RWPE1 (cell line): Measurements from ENCODE around the gene PADI6.
A peak's percentile ranks its signal among the peaks of the same experiment; 100 is the strongest.

Experiments
- CTCF ChIA-PET: fragments of 350-600 bp; sonication (Branson Sonifier 250); formaldehyde crosslinking; extraction: SDS; loops from one replicate; lab custom pipeline; 2021; lab: Yijun Ruan, JAX
- POLR2A ChIA-PET: fragments of 400-600 bp; formaldehyde crosslinking; extraction: SDS; loops from one replicate; lab custom pipeline; 2020; ENCODE audit warnings: antibody characterized with exemption; ENCODE audit not compliant: low non-redundant PET; lab: Yijun Ruan, JAX
- DNase-seq: peaks from one replicate; pipeline ENCODE4 v3.0.0; 2012; ENCODE audit warnings: low spot score
- H3K27ac ChIP-seq: fragments of 450-650 bp; 2 replicates; pipeline ENCODE4 v1.5.1; 2017
- TF ChIP-seq, protein P1 (sequence below): fragments of 450-650 bp; conservative IDR thresholded peaks from 2 replicates; pipeline ENCODE4 v1.5.1; 2017; ENCODE audit warnings: low read depth, mild to moderate bottlenecking

The PADI6 gene

GRCh38 chr1:17416389-17416788, 44.4 kb downstream of the PADI6 start:
- CTCF ChIA-PET = no interaction called here
- TF ChIP-seq, protein P1, sequence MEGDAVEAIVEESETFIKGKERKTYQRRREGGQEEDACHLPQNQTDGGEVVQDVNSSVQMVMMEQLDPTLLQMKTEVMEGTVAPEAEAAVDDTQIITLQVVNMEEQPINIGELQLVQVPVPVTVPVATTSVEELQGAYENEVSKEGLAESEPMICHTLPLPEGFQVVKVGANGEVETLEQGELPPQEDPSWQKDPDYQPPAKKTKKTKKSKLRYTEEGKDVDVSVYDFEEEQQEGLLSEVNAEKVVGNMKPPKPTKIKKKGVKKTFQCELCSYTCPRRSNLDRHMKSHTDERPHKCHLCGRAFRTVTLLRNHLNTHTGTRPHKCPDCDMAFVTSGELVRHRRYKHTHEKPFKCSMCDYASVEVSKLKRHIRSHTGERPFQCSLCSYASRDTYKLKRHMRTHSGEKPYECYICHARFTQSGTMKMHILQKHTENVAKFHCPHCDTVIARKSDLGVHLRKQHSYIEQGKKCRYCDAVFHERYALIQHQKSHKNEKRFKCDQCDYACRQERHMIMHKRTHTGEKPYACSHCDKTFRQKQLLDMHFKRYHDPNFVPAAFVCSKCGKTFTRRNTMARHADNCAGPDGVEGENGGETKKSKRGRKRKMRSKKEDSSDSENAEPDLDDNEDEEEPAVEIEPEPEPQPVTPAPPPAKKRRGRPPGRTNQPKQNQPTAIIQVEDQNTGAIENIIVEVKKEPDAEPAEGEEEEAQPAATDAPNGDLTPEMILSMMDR = no peak
- POLR2A ChIA-PET = no interaction called here
- 0 out of 2 replicates have a peak overlapping the region, but pooled peaks have one; percentile 12 for H3K27ac ChIP-seq
- DNase-seq = no peak

DNA sequence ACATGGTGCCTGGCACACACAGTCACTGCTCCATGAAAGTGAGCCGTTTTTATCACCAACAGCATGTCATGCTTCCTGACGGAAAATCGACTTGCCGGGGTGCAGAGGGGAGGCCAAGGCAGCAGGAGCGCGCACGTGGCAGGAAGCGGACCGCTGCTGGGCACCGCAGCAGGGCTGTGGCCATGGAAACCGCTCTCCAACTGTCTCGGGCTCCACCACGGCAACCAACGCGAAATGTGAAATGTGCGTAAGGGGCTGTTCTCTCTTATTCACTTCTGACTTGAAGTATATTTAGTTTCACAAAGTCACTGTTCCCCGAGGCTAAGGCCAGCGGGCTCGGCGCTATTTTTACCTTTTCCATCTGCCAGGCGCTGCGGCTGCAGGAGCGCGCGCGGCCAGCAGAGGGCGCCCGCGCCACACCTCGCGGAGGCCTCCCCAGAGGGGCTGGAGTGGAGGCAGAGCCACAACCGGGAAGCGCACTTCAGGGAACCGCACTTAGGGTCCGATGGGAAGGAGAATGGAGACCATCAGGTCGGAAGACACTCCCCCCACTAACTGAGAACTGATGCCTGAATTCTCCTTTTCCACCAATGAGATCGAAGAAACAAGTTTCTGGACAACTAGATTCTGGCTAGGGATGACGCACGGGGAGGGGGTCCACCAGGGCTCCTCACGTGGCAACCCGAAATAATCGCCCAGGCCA, 47.8 kb downstream of the PADI6 start:
- TF ChIP-seq, protein P1 = peak; percentile 99
- H3K27ac ChIP-seq = no peak overlapping the region
- ChIA-PET POLR2A (no interaction called here), CTCF (interaction anchor here (0.6 kb wide), 2 partner anchors 55 to 72 kb away, joined by 3 read pairs; no protein-coding TSS in a partner anchor)
- peak; percentile 69 for DNase-seq

DNA sequence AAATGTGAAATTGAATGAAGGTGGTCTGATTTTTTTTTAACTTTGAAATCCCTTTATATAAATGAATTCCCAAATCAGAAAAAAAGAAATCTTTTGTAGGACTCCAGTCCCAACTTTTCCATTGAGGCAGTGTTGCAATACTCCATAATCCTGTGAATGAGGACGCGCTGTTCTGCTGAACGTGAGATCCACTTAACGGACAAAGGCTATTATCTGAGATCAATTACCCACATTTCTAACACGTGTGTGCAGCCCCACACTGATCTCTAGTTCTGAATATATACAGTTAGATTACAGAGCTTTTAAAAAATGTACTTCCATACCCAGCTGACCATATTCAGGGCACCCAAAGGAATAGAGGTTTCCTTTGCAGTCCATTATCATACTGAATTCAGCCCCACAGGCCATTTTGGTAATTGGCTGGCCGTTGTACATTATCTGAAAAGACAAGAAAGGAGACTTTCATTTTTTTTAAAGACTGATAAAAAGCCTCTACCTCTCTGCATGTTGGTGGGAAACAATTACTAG, 48.5 kb downstream of the PADI6 start:
- no peak overlapping the region for H3K27ac ChIP-seq
- no peak for DNase-seq
- TF ChIP-seq, protein P1 = no peak
- CTCF ChIA-PET = interaction anchor here (0.6 to 1.1 kb wide), 2 partner anchors 14 to 170 kb away, joined by 3 to 5 read pairs; no protein-coding TSS in a partner anchor
- POLR2A ChIA-PET = no interaction called here

DNA sequence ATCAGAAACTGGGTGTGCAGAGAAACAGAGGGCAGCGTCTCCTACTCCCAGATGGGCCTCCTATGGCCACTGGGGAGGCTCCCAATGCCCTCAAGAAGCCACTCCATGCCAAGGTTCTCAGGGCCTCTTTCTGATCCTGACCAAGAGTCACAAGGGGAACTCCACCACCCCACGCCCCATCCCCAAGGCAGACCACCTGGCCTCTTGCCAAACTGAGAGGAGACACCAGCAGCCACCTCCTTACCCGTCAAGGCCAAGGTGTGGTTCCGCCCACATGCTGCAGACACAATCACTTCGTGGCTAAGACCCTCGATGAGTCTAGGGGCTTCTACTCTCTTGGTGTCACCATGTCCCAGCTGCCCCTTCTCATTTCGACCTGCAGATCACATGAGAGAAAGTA, 50.5 kb downstream of the PADI6 start:
- no peak for DNase-seq
- POLR2A ChIA-PET = no interaction called here
- peak overlapping the region; percentile 51 for H3K27ac ChIP-seq
- CTCF ChIA-PET = interaction anchor here (0.6 kb wide), 1 partner anchor 18 kb away, joined by 3 read pairs; no protein-coding TSS in a partner anchor
- TF ChIP-seq, protein P1 = no peak

DNA sequence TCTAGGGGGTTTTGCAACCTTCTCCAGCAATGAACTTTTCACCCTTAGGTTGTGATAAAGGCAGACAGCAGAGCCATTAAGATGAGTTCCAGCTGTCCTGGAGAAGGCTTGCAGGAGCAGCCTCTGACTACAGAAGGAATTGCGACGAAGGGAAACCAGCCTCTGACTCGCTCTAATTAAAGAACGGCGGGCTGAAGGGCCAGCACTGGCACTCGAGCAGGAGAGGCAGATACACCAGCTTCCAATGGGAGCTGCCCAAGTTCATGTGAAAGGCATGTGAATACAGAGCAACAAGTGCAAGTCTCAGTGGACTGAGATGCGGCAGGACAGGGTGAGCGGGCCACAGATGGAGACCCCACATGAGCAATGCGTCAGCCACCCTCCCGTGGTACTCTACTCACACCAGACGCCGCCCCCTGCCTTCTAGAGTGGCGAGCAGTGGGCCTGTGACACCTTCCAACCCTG, 51.8 kb downstream of the PADI6 start:
- TF ChIP-seq, protein P1 = no peak
- no peak for DNase-seq
- ChIA-PET POLR2A (no interaction called here), CTCF (interaction anchor here (0.7 kb wide), 1 partner anchor 9 kb away, joined by 3 read pairs; no protein-coding TSS in a partner anchor)
- peak overlapping the region; percentile 51 for H3K27ac ChIP-seq

GRCh38 chr1:17425806-17426600, 54.0 kb downstream of the PADI6 start:
- ChIA-PET POLR2A (no interaction called here), CTCF (no interaction called here)
- peak overlapping the region; percentile 33 for H3K27ac ChIP-seq
- TF ChIP-seq, protein P1 = no peak
- DNase-seq = no peak
